Body of pancreas (tissue), 4 donors: Measurements from ENCODE around the gene BRIP1. TPM values are rescaled to one million over a fixed set of nuclear protein-coding genes. Genes with fewer than 3 reads are reported as not detected.

Experiments
- ATAC-seq: fragments of 150-250 bp; one replicate; pipeline ENCODE4 v1.9.1; 2016
- DNase-seq, 4 donors: peaks; one replicate each; pipeline ENCODE4 v3.0.0-alpha.2; 2019
- H3K27ac ChIP-seq, 4 donors: fragments of 200-600 bp; sonication (generic); 1 replicate in 3 of 4; 2 replicates in 1 of 4; pipeline versions ENCODE4 v1.5.1 to v1.6.1; 2016 to 2019; ENCODE audit warnings: mild to moderate bottlenecking in 1 of 4, mixed read lengths in 1 of 4, moderate library complexity in 1 of 4
- H3K27me3 ChIP-seq, 2 donors: fragments of 200-600 bp; sonication (generic); one replicate each; pipeline ENCODE4 v1.6.0; 2016; ENCODE audit warnings: mild to moderate bottlenecking in 1 of 2
- H3K36me3 ChIP-seq, 2 donors: fragments of 200-600 bp; sonication (generic); replicated peaks in 1 of 2; 2 replicates each; pipeline ENCODE4 v1.5.1; 2016; ENCODE audit warnings: low read depth in 2 of 2; ENCODE audit not compliant: insufficient read depth in 1 of 2
- H3K4me1 ChIP-seq: fragments of 200-600 bp; sonication (generic); one replicate; pipeline ENCODE4 v1.6.0; 2016
- H3K4me3 ChIP-seq, 2 donors: fragments of 200-600 bp; sonication (generic); 1 replicate in 1 of 2; 2 replicates in 1 of 2; pipeline ENCODE4 v1.5.1; 2016 to 2019
- H3K9me3 ChIP-seq, 3 donors: fragments of 200-600 bp; sonication (generic); 1 replicate in 2 of 3; 2 replicates in 1 of 3; pipeline ENCODE4 v1.5.1; 2016
- CTCF ChIP-seq, 7 experiments: fragments of 450-650 bp in 4 of 7; fragments of 200-600 bp in 3 of 7; sonication (generic) in 3 of 7; IDR thresholded peaks; one replicate each; pipeline ENCODE4 v1.5.1; 2016 to 2019; ENCODE audit warnings: antibody characterized with exemption in 7 of 7
- POLR2A ChIP-seq, 3 donors: fragments of 450-650 bp; IDR thresholded peaks; one replicate each; pipeline ENCODE4 v1.6.1; 2016; ENCODE audit warnings: antibody characterized with exemption in 3 of 3, mild to moderate bottlenecking in 2 of 3
- WGBS, 2 donors: methylation state at CpG; one replicate each; pipeline ENCODE4 v1.1.5; 2017; 5-methylcytosine and 5-hydroxymethylcytosine counted together
- intact Hi-C: fragments of 100-400 bp; cut with DNase I; formaldehyde crosslinking; loops from one replicate; pipeline ENCODE4 v1.15.1; 2023
- total RNA-seq, 2 donors: library from RNA; depleted of rRNA; stranded (reverse); fragments of >200 nt; gene quantifications; one replicate each; pipeline ENCODE4 v1.1.0, GENCODE V29; 2016

Gene BRIP1
- total RNA-seq = under 1 TPM; under 0.01 to 0.33 TPM

- Histone ChIP-seq H3K27me3 (no peaks in the 10 kb centered on the region), H3K36me3 (no peaks in the 10 kb centered on the region), H3K4me1 (peaks cover 6% of the 10 kb centered on the region), H3K4me3 (peak within 1 kb of the TSS; percentile 23 to 27), H3K27ac (peak within 1 kb of the TSS; percentile 76 to 92 (median 90)), H3K9me3 (no peaks in the 10 kb centered on the region)
- intact Hi-C loops = no loop called here
- peak; percentile 92 to 95 (median 94) for DNase-seq
- ATAC-seq = peak; percentile 99
- TF ChIP-seq CTCF (IDR thresholded peaks at IDR 0.05) = no peak
- peak; percentile 18 to 76 (median 61) for TF ChIP-seq POLR2A (IDR thresholded peaks at IDR 0.05)
- 1% methylated on average over 38 to 43 of the region's 43 CpGs for WGBS, 2 donors
Observed at GRCh38 chr17:61862975-61863800, at the start of gene BRIP1. BRIP1 (minus strand) TSS chr17:61863528; CDS start chr17:61861539, 1,989 bp downstream.

GRCh38 chr17:61908292-61909037 is 45.1 kb upstream of the BRIP1 start:
- Histone ChIP-seq H3K4me1 (no peaks in the 10 kb centered on the region), H3K4me3 (no peak overlapping the region), H3K27ac (no peak overlapping the region), H3K9me3 (no peaks in the 10 kb centered on the region), H3K36me3 (no peaks in the 10 kb centered on the region), H3K27me3 (no peaks in the 10 kb centered on the region)
- intact Hi-C loops = no loop called here
- WGBS, 2 donors = 87 to 96% methylated on average over 7 of the region's 7 CpGs
- DNase-seq (no peak), ATAC-seq (no peak)
- TF ChIP-seq POLR2A (IDR thresholded peaks at IDR 0.05) (no peak), CTCF (IDR thresholded peaks at IDR 0.05) (no peak)

- TF ChIP-seq CTCF (IDR thresholded peaks at IDR 0.05) (no peak), POLR2A (IDR thresholded peaks at IDR 0.05) (no peak)
- WGBS, 2 donors = 87% methylated on average over 5 of the region's 5 CpGs
- Histone ChIP-seq H3K27ac (no peak overlapping the region), H3K36me3 (peaks cover 0 to 2% of the 10 kb centered on the region in 2 donors), H3K9me3 (no peaks in the 10 kb centered on the region), H3K4me3 (no peak overlapping the region), H3K27me3 (no peaks in the 10 kb centered on the region), H3K4me1 (no peaks in the 10 kb centered on the region)
- ATAC-seq = no peak
- no peak for DNase-seq
- intact Hi-C loops = no loop called here
Observed at GRCh38 chr17:61907361-61907760, 44.0 kb upstream of the BRIP1 start.

GRCh38 chr17:61904094-61904710 is 40.9 kb upstream of the BRIP1 start:
- WGBS, 2 donors = 92 to 93% methylated on average over 5 of the region's 5 CpGs
- Histone ChIP-seq H3K27ac (no peak overlapping the region), H3K4me3 (no peak overlapping the region), H3K4me1 (no peaks in the 10 kb centered on the region), H3K36me3 (peaks cover 0 to 2% of the 10 kb centered on the region in 2 donors), H3K27me3 (no peaks in the 10 kb centered on the region), H3K9me3 (no peaks in the 10 kb centered on the region)
- intact Hi-C loops = no loop called here
- TF ChIP-seq POLR2A (IDR thresholded peaks at IDR 0.05) (no peak), CTCF (IDR thresholded peaks at IDR 0.05) (no peak)
- DNase-seq (no peak), ATAC-seq (no peak)
